T-helper 1 cell treated with Interleukin-12 subunit alpha and Interleukin-12 subunit beta and Interleukin-4 antibody, amounts not matched to agents 30 μg/mL and 1 μg/mL, for 36 hours (primary cell): ENCODE data around the gene KIF7.
A peak's percentile ranks its signal among the peaks of the same experiment; 100 is the strongest.
"Not testable (repeated sequence)": the region's sequence is repeated elsewhere in the genome, so short reads cannot be mapped to it uniquely, and the experiment has no call there.

Source experiments
- H3K27ac Mint-ChIP-seq: one replicate; pipeline ENCODE4 v1.8.0; 2021; ENCODE audit warnings: mild to moderate bottlenecking, mixed read lengths
- H3K27me3 Mint-ChIP-seq: one replicate; pipeline ENCODE4 v1.8.0; 2021; ENCODE audit warnings: low read depth, mixed read lengths
- H3K36me3 Mint-ChIP-seq: one replicate; pipeline ENCODE4 v1.8.0; 2021; ENCODE audit warnings: low read depth, mixed read lengths
- H3K4me1 Mint-ChIP-seq: one replicate; pipeline ENCODE4 v1.8.0; 2021; ENCODE audit warnings: low read depth, mixed read lengths
- H3K4me3 Mint-ChIP-seq: one replicate; pipeline ENCODE4 v1.8.0; 2021; ENCODE audit warnings: mild to moderate bottlenecking, moderate library complexity, mixed read lengths
- H3K9me3 Mint-ChIP-seq: one replicate; pipeline ENCODE4 v1.8.0; 2021; ENCODE audit warnings: mixed read lengths

Gene KIF7

DNA sequence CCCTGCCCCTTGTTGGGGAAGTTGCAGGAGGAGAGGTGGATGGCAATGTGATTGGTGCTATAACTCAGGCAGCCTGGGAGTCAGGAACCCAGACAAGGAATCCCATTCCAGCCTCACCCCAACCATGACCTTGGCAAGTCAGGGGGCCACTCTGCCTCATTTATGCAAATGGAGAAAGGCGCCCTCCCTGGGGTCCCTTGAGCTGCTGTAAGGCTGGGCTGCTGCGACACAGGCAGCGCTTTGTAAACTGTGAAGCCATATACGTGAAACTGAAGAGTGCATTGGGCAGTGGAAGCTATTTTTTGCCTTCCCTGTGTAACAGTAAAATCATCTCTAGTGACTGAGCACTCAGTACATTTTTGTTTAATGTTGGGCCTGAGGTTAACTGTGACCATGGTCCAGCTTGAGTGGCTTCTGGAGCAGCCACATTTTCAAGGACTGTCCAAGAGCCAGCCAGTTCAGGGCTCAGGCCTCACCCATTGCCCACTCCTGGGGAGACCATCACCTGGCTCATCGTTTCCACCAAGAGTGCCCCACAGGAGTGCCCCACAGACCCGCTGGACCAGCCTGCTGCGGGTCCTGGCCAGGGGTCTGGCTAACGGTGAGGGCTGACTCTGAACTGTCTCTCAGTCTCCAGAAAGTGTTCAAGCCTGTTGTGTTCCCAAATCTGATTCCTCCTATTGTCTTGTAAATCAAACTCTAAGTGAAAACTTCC lies 27.9 kb downstream of the KIF7 start:
- no peaks in the 10 kb centered on the region for H3K9me3 Mint-ChIP-seq
- no peaks in the 10 kb centered on the region for H3K4me1 Mint-ChIP-seq
- no peak overlapping the region for H3K4me3 Mint-ChIP-seq
- H3K27me3 Mint-ChIP-seq = no peaks in the 10 kb centered on the region
- no peak overlapping the region for H3K27ac Mint-ChIP-seq
- H3K36me3 Mint-ChIP-seq = peaks cover 52% of the 10 kb centered on the region

DNA sequence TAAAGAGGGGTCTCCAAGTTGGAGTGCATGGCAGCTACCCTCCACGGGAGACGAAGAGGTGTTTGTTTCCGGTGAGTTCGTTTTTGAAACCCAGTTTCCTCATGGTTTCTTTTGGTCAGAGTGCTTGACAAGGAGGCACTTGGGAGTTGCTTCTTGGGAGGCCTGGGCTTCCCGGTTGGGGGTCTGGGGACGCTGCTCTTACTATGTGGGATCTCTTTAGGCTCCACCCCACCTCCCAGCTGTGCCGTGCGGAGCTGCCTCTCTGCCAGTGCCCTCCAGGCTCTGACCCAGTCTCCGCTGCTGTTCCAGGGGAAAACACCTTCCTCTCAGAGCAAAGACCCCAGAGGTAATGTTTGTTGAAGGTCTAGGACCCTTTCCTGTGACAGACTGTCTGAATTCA lies 29.6 kb downstream of the KIF7 start:
- Mint-ChIP-seq H3K27me3 (no peaks in the 10 kb centered on the region), H3K27ac (no peak overlapping the region), H3K9me3 (no peaks in the 10 kb centered on the region), H3K4me1 (no peaks in the 10 kb centered on the region), H3K36me3 (peaks cover 43% of the 10 kb centered on the region), H3K4me3 (no peak overlapping the region)

DNA sequence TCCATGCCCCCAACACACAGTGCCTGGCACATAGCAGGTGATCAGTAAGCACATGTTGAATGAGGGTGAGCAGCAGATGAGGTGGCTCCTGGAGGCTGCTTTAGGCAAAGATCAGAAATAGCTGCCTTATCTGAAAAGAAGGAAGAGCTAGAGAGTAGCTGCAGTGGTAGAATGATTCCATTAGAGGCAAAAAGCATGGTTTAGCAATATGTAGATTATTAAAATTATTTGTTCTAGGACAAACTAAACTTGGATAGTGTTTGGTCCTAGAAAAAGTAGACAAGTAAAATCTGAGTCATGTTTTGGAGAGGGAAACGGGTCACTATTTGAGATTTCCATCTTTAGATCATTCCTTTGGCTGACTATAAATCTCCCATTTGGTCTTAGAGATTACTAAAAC lies 32.1 kb downstream of the KIF7 start:
- H3K27me3 Mint-ChIP-seq = no peaks in the 10 kb centered on the region
- H3K4me3 Mint-ChIP-seq = no peak overlapping the region
- no peaks in the 10 kb centered on the region for H3K9me3 Mint-ChIP-seq
- no peak overlapping the region for H3K27ac Mint-ChIP-seq
- peaks cover 44% of the 10 kb centered on the region for H3K36me3 Mint-ChIP-seq
- no peaks in the 10 kb centered on the region for H3K4me1 Mint-ChIP-seq

DNA sequence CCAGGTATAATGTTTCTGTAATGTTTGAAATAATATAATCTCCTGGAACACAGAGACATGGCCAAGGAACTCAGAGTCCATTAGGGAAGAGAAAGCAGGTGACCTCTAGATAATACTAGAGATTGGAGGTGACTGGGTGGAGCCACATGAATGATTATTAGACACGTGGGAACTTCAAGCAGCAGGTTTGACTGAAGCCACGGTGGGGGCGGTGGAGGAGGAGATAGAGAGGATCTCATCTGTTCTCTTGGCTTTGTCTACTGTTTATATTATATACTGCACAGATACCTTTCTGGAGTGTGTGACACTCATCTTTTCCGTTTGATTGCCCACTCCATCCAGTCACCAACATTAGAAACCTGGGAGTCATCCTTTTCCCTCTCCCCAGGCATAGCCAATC lies 33.7 kb downstream of the KIF7 start:
- no peak overlapping the region for H3K4me3 Mint-ChIP-seq
- no peaks in the 10 kb centered on the region for H3K4me1 Mint-ChIP-seq
- H3K36me3 Mint-ChIP-seq = peaks cover 48% of the 10 kb centered on the region
- no peak overlapping the region for H3K27ac Mint-ChIP-seq
- H3K9me3 Mint-ChIP-seq = no peaks in the 10 kb centered on the region
- no peaks in the 10 kb centered on the region for H3K27me3 Mint-ChIP-seq

DNA sequence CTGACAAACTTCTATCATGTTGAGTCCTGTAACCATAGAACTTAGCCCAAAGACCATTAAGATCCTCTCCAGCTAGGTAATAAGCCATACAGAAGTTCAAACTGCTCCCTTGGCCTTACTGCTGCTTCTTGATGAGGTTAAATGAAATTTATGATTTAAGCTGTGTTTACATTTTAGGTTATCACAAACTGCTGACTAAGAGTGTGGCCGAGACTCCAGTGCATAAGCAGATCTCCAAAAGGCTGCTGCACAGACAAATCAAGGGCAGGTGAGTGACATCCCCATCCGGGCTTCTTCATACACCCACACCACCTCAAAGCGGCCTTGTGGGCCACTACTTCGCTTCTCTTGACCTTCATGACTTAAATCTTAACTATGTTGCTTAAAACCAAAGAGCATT lies 39.0 kb downstream of the KIF7 start:
- Mint-ChIP-seq H3K4me3 (no peak overlapping the region), H3K27me3 (no peaks in the 10 kb centered on the region), H3K36me3 (peaks cover 50% of the 10 kb centered on the region), H3K27ac (no peak overlapping the region), H3K9me3 (peaks cover 22% of the 10 kb centered on the region), H3K4me1 (no peaks in the 10 kb centered on the region)

DNA sequence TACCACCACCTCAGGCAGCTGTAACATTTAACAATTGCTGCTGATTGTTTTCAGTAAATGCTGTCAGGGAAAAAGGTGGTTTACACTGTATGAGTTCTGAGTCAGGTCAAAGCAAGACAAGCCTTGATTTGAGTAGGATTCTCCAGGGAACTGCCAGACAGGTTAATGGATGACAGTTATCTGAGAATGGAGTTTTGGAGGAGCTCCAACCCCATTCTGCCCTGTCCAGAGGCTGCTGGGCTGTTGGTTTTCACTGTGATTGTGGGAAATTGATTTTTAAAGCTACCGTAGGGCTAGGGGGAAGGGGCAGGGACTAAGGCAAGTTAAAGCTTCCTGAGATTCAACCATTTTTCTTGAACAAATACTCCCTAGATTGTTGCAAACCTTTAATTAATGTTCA lies 40.1 kb downstream of the KIF7 start:
- peaks cover 25% of the 10 kb centered on the region for H3K9me3 Mint-ChIP-seq
- H3K36me3 Mint-ChIP-seq = peaks cover 60% of the 10 kb centered on the region
- no peak overlapping the region for H3K27ac Mint-ChIP-seq

DNA sequence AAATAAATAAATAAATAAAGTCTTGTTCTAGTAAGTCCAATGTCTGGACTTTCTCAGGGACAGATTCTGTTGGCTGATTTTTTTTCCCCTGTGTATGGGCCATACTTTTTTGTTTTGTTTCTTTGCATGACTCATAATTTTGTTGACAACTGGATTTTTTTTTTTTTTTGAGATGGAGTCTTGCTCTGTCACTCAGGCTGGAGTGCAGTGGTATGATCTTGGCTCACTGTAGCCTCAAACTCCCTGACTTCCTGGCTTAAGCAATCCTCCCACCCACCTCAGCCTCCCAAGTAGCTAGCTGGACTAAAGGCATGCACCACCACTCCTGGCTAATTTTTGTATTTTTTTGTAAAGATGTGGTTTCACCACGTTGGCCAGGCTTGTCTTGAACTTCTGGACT lies 41.1 kb downstream of the KIF7 start:
- Mint-ChIP-seq H3K4me1 (no peaks in the 10 kb centered on the region), H3K36me3 (peaks cover 63% of the 10 kb centered on the region), H3K9me3 (peaks cover 25% of the 10 kb centered on the region), H3K4me3 (no peak overlapping the region), H3K27me3 (no peaks in the 10 kb centered on the region), H3K27ac (no peak overlapping the region)

More for the DNA sequence above, 40.1 kb downstream of the KIF7 start:
- H3K27me3 Mint-ChIP-seq = no peaks in the 10 kb centered on the region
- no peak overlapping the region for H3K4me3 Mint-ChIP-seq
- no peaks in the 10 kb centered on the region for H3K4me1 Mint-ChIP-seq

DNA sequence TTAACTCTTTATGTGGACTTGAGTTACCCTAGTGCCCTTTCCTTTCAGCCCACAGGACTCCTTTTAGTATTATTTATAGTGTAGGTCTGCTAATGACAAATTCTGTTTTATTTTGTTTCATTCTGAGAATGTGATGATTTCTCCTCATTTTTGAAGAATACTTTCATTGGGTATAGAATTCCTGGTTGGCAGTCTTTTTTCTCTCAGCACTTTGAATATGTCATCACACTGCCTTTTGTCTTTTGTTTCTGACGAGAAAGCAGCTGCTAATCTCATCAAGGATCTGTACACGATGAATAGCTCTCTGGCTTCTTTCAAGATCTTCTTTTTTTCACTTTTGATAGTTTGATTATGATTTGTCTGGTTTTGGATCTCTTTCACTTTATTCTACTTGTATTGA lies 42.2 kb downstream of the KIF7 start:
- no peaks in the 10 kb centered on the region for H3K27me3 Mint-ChIP-seq
- no peak overlapping the region for H3K27ac Mint-ChIP-seq
- H3K9me3 Mint-ChIP-seq = peaks cover 25% of the 10 kb centered on the region
- peaks cover 62% of the 10 kb centered on the region for H3K36me3 Mint-ChIP-seq
- H3K4me3 Mint-ChIP-seq = no peak overlapping the region
- H3K4me1 Mint-ChIP-seq = no peaks in the 10 kb centered on the region

DNA sequence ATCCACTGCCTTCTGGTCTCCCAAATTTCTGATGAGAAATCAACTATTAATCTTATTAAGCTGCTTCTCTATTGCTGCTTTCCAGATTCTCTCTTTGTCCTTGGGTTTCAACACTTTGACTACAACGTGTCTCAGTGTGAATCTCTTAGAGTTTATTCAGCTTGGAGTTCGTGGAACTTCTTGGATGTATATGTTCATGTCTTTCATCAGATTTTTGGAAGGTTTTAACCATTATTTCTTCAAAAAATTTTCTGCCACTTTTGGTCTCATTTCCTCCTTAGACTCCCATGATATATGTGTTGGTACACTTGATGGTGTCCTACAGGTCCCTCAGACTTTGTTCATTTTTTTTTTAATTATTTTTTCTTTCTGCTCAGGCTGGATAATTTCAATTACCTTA lies 44.0 kb downstream of the KIF7 start:
- peaks cover 25% of the 10 kb centered on the region for H3K9me3 Mint-ChIP-seq
- no peak overlapping the region for H3K4me3 Mint-ChIP-seq
- H3K27me3 Mint-ChIP-seq = no peaks in the 10 kb centered on the region
- H3K36me3 Mint-ChIP-seq = peaks cover 61% of the 10 kb centered on the region
- no peak overlapping the region for H3K27ac Mint-ChIP-seq
- H3K4me1 Mint-ChIP-seq = no peaks in the 10 kb centered on the region

DNA sequence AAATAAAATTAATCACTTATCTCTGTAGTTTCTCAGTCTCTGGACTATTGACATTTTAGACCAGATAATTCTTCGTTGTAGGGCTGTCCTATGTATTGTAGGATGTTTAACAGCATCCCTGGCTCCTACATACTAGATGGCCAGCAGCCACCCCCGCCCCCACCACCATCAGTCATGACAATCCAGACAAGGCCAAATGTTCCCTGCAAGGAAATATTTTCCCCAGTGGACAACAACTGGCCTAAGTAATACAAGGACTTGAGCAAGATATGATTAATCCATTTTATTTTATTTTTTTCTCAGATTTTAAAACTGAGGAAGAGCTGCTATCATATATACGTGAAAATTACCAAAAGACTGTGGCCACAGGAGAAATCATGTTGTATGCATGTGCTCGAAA lies 56.2 kb downstream of the KIF7 start:
- H3K36me3 Mint-ChIP-seq = peaks cover 32% of the 10 kb centered on the region
- H3K9me3 Mint-ChIP-seq = no peaks in the 10 kb centered on the region
- H3K4me3 Mint-ChIP-seq = no peak overlapping the region
- no peaks in the 10 kb centered on the region for H3K27me3 Mint-ChIP-seq
- H3K27ac Mint-ChIP-seq = no peak overlapping the region
- H3K4me1 Mint-ChIP-seq = peaks cover 4% of the 10 kb centered on the region

DNA sequence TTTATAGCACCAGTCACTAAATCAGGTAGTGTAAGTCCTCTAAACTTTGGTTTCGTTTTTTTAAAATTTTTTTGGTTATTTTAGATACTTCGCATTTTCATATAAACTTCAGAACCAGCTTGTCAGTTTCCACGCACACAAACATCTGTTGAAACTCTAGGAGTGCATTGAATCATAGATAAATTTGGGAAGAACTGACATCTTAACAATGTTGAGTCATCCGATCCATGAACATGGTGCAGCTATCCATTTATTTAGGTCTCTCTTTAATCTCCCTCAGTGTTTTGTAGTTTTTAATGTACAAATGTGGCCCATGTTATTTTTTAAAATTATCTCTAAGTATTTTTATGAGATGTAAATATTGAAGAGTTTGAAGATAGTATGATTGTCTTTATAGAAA lies 62.2 kb downstream of the KIF7 start:
- Mint-ChIP-seq H3K27ac (no peak overlapping the region), H3K4me1 (peaks cover 4% of the 10 kb centered on the region), H3K4me3 (no peak overlapping the region), H3K9me3 (no peaks in the 10 kb centered on the region), H3K36me3 (peaks cover 20% of the 10 kb centered on the region), H3K27me3 (no peaks in the 10 kb centered on the region)

DNA sequence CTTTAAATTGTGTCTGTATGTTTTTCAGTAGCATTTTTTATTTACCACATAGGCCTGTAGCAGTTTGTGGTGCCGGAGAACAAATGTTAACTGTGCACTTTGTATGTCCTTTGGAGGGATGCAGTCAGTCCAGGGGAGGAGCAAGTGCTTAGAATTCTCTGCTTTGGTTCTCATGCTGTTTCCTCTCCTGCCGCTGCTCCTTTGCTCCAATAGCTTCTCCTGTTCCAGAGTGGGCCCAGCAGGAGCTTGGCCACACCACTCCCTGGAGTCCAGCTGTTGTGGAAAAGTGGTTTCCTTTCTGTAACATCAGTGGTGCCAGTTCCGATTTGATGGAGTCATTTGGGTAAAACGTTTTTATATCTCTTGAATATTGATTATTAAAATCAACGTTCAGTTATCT lies 63.4 kb downstream of the KIF7 start:
- H3K27ac Mint-ChIP-seq = no peak overlapping the region
- H3K36me3 Mint-ChIP-seq = peaks cover 15% of the 10 kb centered on the region
- H3K4me3 Mint-ChIP-seq = no peak overlapping the region
- no peaks in the 10 kb centered on the region for H3K9me3 Mint-ChIP-seq
- H3K4me1 Mint-ChIP-seq = peaks cover 4% of the 10 kb centered on the region
- H3K27me3 Mint-ChIP-seq = no peaks in the 10 kb centered on the region

DNA sequence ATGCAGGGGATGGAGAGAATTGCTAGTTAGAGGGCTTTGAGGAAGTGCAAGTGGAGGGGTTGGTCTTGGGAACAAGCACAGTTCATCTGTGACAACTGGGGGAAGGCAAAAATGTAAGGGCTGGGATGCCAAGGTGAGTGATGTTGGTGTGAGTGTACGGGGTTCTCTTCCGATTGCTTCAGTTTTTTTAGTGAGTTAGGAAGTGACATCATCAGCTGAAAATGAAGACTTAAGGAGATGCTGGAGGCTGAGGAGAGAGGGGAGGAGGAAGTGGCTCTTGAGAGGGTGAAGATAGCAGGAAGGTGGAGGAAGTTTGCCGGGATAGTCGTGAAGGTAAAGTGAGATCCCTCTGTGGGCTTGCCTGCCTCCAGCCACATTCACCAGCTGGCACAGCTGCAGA lies 67.3 kb downstream of the KIF7 start:
- H3K9me3 Mint-ChIP-seq = no peaks in the 10 kb centered on the region
- H3K27me3 Mint-ChIP-seq = no peaks in the 10 kb centered on the region
- H3K27ac Mint-ChIP-seq = no peak overlapping the region
- H3K4me1 Mint-ChIP-seq = no peaks in the 10 kb centered on the region
- H3K36me3 Mint-ChIP-seq = peaks cover 5% of the 10 kb centered on the region
- H3K4me3 Mint-ChIP-seq = no peak overlapping the region

DNA sequence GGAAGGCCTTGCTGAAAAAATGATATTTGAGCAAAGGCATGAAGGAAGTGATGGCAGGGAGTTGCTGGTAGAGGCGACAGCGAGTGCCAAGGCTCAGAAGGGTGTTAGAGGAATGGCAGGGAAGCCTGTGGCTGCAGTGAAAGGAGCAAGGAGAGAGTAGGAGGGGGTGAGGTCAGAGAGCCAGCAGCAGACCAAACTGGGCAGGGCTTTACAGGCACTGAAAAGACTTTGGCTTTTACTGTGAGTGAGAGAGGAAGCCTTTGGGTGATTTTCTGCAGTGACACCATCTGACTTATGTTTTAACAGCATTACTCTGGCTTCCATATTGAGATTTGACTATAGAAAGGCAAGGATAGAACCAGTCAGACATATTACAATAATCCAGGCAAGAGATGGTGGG lies 68.6 kb downstream of the KIF7 start:
- Mint-ChIP-seq H3K9me3 (no peaks in the 10 kb centered on the region), H3K4me1 (peaks cover under 1% of the 10 kb centered on the region), H3K4me3 (no peak overlapping the region), H3K27me3 (no peaks in the 10 kb centered on the region), H3K36me3 (peaks cover 2% of the 10 kb centered on the region), H3K27ac (no peak overlapping the region)

DNA sequence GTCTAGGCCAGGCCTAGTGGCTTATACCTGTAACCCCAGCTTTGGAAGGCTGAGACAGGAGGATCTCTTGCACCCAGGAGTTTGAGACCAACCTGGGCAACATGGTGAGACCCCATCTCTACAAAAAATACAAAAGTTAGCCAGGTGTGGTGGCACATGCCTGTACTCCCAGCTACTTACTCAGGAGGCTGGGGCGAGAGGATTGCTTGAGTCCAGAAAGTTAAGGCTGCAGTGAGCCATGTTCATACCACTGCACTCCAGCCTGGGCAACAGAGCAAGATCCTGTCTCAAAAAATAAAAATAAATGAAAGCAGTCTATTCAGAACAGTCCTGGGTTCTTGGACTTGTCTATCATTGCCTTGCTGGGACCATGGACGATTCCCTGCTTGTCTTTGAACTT lies 74.5 kb downstream of the KIF7 start:
- H3K4me1 Mint-ChIP-seq = peaks cover 27% of the 10 kb centered on the region
- not testable (repeated sequence) for H3K9me3 Mint-ChIP-seq, H3K27ac Mint-ChIP-seq, H3K27me3 Mint-ChIP-seq, H3K4me3 Mint-ChIP-seq
- H3K36me3 Mint-ChIP-seq = peaks cover 11% of the 10 kb centered on the region

DNA sequence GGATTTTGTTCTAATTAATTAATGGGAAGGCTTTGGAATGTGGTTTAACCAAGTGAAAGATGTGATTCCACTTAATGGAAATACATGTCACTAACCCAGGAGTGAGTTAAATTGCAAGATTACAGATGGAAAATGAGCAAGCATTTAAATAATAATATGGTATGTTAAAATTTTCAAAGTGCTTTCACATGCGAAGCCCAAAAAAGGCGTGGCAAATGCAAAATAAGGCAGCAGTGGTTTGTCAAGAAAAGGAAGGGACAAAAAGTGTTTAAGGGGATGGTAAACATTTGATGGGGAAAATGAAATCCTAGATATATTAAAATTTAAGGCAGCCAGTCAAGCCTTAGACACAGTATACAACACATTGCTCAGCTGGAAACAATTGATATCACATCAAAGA lies 77.1 kb downstream of the KIF7 start:
- peaks cover 10% of the 10 kb centered on the region for H3K36me3 Mint-ChIP-seq
- H3K27ac Mint-ChIP-seq = peak overlapping the region; percentile 46
- peak overlapping the region; percentile 41 for H3K4me3 Mint-ChIP-seq
- H3K27me3 Mint-ChIP-seq = peaks cover 2% of the 10 kb centered on the region
- H3K9me3 Mint-ChIP-seq = no peaks in the 10 kb centered on the region
- H3K4me1 Mint-ChIP-seq = peaks cover 32% of the 10 kb centered on the region
